ENCODE measurements around the gene DZIP1L.

DNA sequence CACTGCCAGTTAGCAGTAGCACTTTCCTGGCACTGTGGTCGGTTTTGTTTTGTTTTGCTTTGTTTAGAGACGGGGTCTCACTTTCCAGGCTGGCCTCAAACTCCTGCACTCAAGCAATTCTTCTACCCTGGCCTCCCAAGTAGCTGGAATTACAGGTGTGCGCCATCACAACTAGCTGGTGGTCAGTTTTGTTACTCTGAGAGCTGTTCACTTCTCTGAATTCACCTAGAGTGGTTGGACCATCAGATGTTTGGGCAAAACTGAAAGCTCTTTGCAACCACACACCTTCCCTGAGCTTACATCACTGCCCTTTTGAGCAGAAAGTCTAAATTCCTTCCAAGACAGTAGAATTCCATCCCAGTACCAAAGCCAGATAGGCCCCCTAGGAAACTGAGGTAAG, 82.8 kb downstream of the DZIP1L start:
- TF ChIP-seq, protein P1, sequence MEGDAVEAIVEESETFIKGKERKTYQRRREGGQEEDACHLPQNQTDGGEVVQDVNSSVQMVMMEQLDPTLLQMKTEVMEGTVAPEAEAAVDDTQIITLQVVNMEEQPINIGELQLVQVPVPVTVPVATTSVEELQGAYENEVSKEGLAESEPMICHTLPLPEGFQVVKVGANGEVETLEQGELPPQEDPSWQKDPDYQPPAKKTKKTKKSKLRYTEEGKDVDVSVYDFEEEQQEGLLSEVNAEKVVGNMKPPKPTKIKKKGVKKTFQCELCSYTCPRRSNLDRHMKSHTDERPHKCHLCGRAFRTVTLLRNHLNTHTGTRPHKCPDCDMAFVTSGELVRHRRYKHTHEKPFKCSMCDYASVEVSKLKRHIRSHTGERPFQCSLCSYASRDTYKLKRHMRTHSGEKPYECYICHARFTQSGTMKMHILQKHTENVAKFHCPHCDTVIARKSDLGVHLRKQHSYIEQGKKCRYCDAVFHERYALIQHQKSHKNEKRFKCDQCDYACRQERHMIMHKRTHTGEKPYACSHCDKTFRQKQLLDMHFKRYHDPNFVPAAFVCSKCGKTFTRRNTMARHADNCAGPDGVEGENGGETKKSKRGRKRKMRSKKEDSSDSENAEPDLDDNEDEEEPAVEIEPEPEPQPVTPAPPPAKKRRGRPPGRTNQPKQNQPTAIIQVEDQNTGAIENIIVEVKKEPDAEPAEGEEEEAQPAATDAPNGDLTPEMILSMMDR (IDR thresholded peaks at IDR 0.05) = no peak
- TF ChIP-seq POLR2AphosphoS5 (IDR thresholded peaks at IDR 0.05) (no peak), EP300 (IDR thresholded peaks at IDR 0.05) (no peak)
